Measurements from ENCODE around the gene ALX4. TPM values are rescaled to one million over a fixed set of nuclear protein-coding genes. Genes with fewer than 3 reads are reported as not detected.

ALX4 gene
- polyA plus RNA-seq, 2 donors, result under 0.01 TPM; not detected in 1

DNA sequence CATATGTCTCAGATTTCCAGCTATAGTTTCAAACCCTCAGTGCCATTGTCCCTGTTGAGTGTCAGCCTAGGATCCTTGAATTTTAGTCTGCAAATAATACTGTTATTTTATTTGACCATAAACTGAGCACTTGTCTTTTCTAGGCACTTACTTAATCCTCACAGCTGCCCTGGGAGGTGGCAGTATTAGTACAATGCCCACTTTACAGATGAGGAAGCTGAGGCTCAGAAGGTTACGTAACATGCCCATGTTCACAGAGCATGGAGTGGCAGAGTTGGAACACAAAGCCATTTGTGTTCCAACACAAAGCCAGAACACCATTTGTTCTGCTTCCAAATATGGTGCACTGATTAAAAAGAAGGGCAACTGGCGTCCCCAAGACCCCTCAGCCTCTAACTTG, 38.2 kb upstream of the ALX4 start:
- no peaks in the 10 kb centered on the region for H3K9me3 ChIP-seq (ENCODE audit: control insufficient read depth in 2 of 2, insufficient read depth in 1 of 2, low read depth in 1 of 2, low read length in 1 of 2)
- no peaks in the 10 kb centered on the region for H3K27me3 ChIP-seq (ENCODE audit: control insufficient read depth in 1 of 2, insufficient read depth in 2 of 2, low read length in 2 of 2)
- no peaks in the 10 kb centered on the region for H3K36me3 ChIP-seq (ENCODE audit: control insufficient read depth in 2 of 2, insufficient read depth in 2 of 2, low read length in 1 of 2)
- H3K27ac ChIP-seq (ENCODE audit: low read depth in 2 of 2, low read length in 1 of 2), result no peak overlapping the region
- no peak overlapping the region for H3K4me3 ChIP-seq (ENCODE audit: low read depth in 1 of 2, low read length in 2 of 2)
- WGBS, 2 donors, result 49 to 73% methylated on average over 2 of the region's 2 CpGs
- no peaks in the 10 kb centered on the region for H3K4me1 ChIP-seq (ENCODE audit: control insufficient read depth in 2 of 2, insufficient read depth in 2 of 2, low read length in 1 of 2)

DNA sequence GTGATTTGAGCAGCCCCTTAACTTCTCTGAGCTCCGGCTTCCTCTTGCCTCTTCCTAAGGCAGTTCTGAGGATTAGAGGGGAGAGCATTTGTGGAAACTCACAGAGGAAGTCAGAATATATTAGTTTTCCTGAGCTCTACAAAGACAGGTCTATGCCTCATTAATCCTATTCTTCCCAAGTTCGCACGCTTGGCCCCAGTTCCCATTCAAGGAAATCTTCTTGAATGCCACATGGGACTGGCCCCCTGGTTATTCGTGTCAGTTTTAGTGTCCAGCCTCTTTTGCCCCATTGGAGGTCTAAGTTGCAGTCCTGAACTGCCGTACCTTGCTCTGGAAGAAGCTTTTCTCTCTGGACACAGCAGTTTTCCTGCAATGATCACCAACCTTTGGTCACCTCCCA, 37.6 kb upstream of the ALX4 start:
- Histone ChIP-seq H3K9me3 (ENCODE audit: control insufficient read depth in 2 of 2, insufficient read depth in 1 of 2, low read depth in 1 of 2, low read length in 1 of 2) (no peaks in the 10 kb centered on the region), H3K4me3 (ENCODE audit: low read depth in 1 of 2, low read length in 2 of 2) (no peak overlapping the region), H3K27ac (ENCODE audit: low read depth in 2 of 2, low read length in 1 of 2) (no peak overlapping the region), H3K4me1 (ENCODE audit: control insufficient read depth in 2 of 2, insufficient read depth in 2 of 2, low read length in 1 of 2) (no peaks in the 10 kb centered on the region), H3K36me3 (ENCODE audit: control insufficient read depth in 2 of 2, insufficient read depth in 2 of 2, low read length in 1 of 2) (no peaks in the 10 kb centered on the region), H3K27me3 (ENCODE audit: control insufficient read depth in 1 of 2, insufficient read depth in 2 of 2, low read length in 2 of 2) (no peaks in the 10 kb centered on the region)
- WGBS, 2 donors, result 81 to 87% methylated on average over 5 of the region's 5 CpGs

DNA sequence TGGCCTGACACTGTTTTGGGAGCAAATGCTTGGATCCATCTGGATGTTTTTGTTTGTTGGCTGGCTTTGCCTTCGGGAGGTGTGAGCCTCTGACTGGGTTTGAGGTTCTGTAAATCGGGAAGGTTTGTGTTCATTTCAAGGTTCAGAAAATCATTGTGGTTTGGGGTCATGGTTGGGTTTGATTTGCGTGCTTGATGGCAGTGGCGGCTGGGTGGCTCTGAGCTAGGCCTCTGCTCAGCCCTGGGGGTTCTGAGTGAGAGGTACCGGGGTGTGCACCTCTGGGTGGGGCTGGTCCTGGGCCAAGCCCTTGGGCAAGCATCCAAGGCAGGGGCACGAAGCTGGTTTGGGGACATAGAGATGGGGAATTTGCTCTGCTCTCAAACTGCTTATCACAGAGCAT, 37.0 kb upstream of the ALX4 start:
- Histone ChIP-seq H3K27me3 (ENCODE audit: control insufficient read depth in 1 of 2, insufficient read depth in 2 of 2, low read length in 2 of 2) (no peaks in the 10 kb centered on the region), H3K36me3 (ENCODE audit: control insufficient read depth in 2 of 2, insufficient read depth in 2 of 2, low read length in 1 of 2) (no peaks in the 10 kb centered on the region), H3K4me3 (ENCODE audit: low read depth in 1 of 2, low read length in 2 of 2) (no peak overlapping the region), H3K9me3 (ENCODE audit: control insufficient read depth in 2 of 2, insufficient read depth in 1 of 2, low read depth in 1 of 2, low read length in 1 of 2) (no peaks in the 10 kb centered on the region), H3K4me1 (ENCODE audit: control insufficient read depth in 2 of 2, insufficient read depth in 2 of 2, low read length in 1 of 2) (no peaks in the 10 kb centered on the region), H3K27ac (ENCODE audit: low read depth in 2 of 2, low read length in 1 of 2) (no peak overlapping the region)
- WGBS, 2 donors, result 66 to 67% methylated on average over 6 of the region's 6 CpGs

- H3K4me1 ChIP-seq (ENCODE audit: control insufficient read depth in 2 of 2, insufficient read depth in 2 of 2, low read length in 1 of 2), result no peaks in the 10 kb centered on the region
- no peaks in the 10 kb centered on the region for H3K9me3 ChIP-seq (ENCODE audit: control insufficient read depth in 2 of 2, insufficient read depth in 1 of 2, low read depth in 1 of 2, low read length in 1 of 2)
- no peaks in the 10 kb centered on the region for H3K27me3 ChIP-seq (ENCODE audit: control insufficient read depth in 1 of 2, insufficient read depth in 2 of 2, low read length in 2 of 2)
- H3K27ac ChIP-seq (ENCODE audit: low read depth in 2 of 2, low read length in 1 of 2), result no peak overlapping the region
- no peaks in the 10 kb centered on the region for H3K36me3 ChIP-seq (ENCODE audit: control insufficient read depth in 2 of 2, insufficient read depth in 2 of 2, low read length in 1 of 2)
- H3K4me3 ChIP-seq (ENCODE audit: low read depth in 1 of 2, low read length in 2 of 2), result no peak overlapping the region
- WGBS, 2 donors, result 83 to 88% methylated on average over 3 of the region's 3 CpGs
Measured at GRCh38 chr11:44345781-44346180, 35.8 kb upstream of the ALX4 start.

- Histone ChIP-seq H3K9me3 (ENCODE audit: control insufficient read depth in 2 of 2, insufficient read depth in 1 of 2, low read depth in 1 of 2, low read length in 1 of 2) (no peaks in the 10 kb centered on the region), H3K4me1 (ENCODE audit: control insufficient read depth in 2 of 2, insufficient read depth in 2 of 2, low read length in 1 of 2) (no peaks in the 10 kb centered on the region), H3K36me3 (ENCODE audit: control insufficient read depth in 2 of 2, insufficient read depth in 2 of 2, low read length in 1 of 2) (no peaks in the 10 kb centered on the region), H3K4me3 (ENCODE audit: low read depth in 1 of 2, low read length in 2 of 2) (no peak overlapping the region), H3K27me3 (ENCODE audit: control insufficient read depth in 1 of 2, insufficient read depth in 2 of 2, low read length in 2 of 2) (no peaks in the 10 kb centered on the region), H3K27ac (ENCODE audit: low read depth in 2 of 2, low read length in 1 of 2) (no peak overlapping the region)
- WGBS, 2 donors, result 54 to 66% methylated on average over 5 of the region's 5 CpGs
Measured at GRCh38 chr11:44344921-44345320, 35.0 kb upstream of the ALX4 start.

DNA sequence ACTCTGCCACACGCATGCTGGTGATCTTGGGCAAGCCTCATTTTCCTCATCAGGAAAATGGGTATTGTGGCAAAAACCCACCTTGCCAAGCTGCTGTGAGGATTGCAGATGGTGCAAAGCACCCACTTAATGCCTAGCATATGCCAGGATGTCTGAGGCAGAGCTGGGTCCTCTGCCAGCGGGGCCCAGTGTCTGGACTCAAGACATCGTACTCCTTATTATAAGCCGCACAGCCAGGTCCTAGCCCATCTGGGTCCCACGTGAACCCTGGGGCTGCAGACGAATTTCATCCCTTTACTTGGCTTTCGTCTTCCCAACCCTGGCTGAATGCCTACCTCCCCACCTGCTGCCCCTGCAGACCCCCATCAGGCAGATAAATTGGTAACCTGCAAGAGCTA, 34.5 kb upstream of the ALX4 start:
- Histone ChIP-seq H3K27ac (ENCODE audit: low read depth in 2 of 2, low read length in 1 of 2) (no peak overlapping the region), H3K4me1 (ENCODE audit: control insufficient read depth in 2 of 2, insufficient read depth in 2 of 2, low read length in 1 of 2) (no peaks in the 10 kb centered on the region), H3K9me3 (ENCODE audit: control insufficient read depth in 2 of 2, insufficient read depth in 1 of 2, low read depth in 1 of 2, low read length in 1 of 2) (no peaks in the 10 kb centered on the region), H3K4me3 (ENCODE audit: low read depth in 1 of 2, low read length in 2 of 2) (no peak overlapping the region), H3K27me3 (ENCODE audit: control insufficient read depth in 1 of 2, insufficient read depth in 2 of 2, low read length in 2 of 2) (no peaks in the 10 kb centered on the region), H3K36me3 (ENCODE audit: control insufficient read depth in 2 of 2, insufficient read depth in 2 of 2, low read length in 1 of 2) (no peaks in the 10 kb centered on the region)
- 82 to 88% methylated on average over 7 of the region's 7 CpGs for WGBS, 2 donors

- WGBS, 2 donors, result 85 to 88% methylated on average over 5 of the region's 5 CpGs
- Histone ChIP-seq H3K27me3 (ENCODE audit: control insufficient read depth in 1 of 2, insufficient read depth in 2 of 2, low read length in 2 of 2) (no peaks in the 10 kb centered on the region), H3K36me3 (ENCODE audit: control insufficient read depth in 2 of 2, insufficient read depth in 2 of 2, low read length in 1 of 2) (no peaks in the 10 kb centered on the region), H3K27ac (ENCODE audit: low read depth in 2 of 2, low read length in 1 of 2) (no peak overlapping the region), H3K4me1 (ENCODE audit: control insufficient read depth in 2 of 2, insufficient read depth in 2 of 2, low read length in 1 of 2) (no peaks in the 10 kb centered on the region), H3K9me3 (ENCODE audit: control insufficient read depth in 2 of 2, insufficient read depth in 1 of 2, low read depth in 1 of 2, low read length in 1 of 2) (no peaks in the 10 kb centered on the region), H3K4me3 (ENCODE audit: low read depth in 1 of 2, low read length in 2 of 2) (no peak overlapping the region)
Measured at GRCh38 chr11:44343778-44344422, 34.0 kb upstream of the ALX4 start.

GRCh38 chr11:44342616-44343015, 32.7 kb upstream of the ALX4 start:
- 83% methylated on average over 4 of the region's 4 CpGs for WGBS, 2 donors
- no peaks in the 10 kb centered on the region for H3K4me1 ChIP-seq (ENCODE audit: control insufficient read depth in 2 of 2, insufficient read depth in 2 of 2, low read length in 1 of 2)

GRCh38 chr11:44340656-44341055, 30.7 kb upstream of the ALX4 start:
- Histone ChIP-seq H3K4me3 (ENCODE audit: low read depth in 1 of 2, low read length in 2 of 2) (no peak overlapping the region), H3K27me3 (ENCODE audit: control insufficient read depth in 1 of 2, insufficient read depth in 2 of 2, low read length in 2 of 2) (no peaks in the 10 kb centered on the region), H3K27ac (ENCODE audit: low read depth in 2 of 2, low read length in 1 of 2) (no peak overlapping the region), H3K4me1 (ENCODE audit: control insufficient read depth in 2 of 2, insufficient read depth in 2 of 2, low read length in 1 of 2) (no peaks in the 10 kb centered on the region), H3K9me3 (ENCODE audit: control insufficient read depth in 2 of 2, insufficient read depth in 1 of 2, low read depth in 1 of 2, low read length in 1 of 2) (no peaks in the 10 kb centered on the region), H3K36me3 (ENCODE audit: control insufficient read depth in 2 of 2, insufficient read depth in 2 of 2, low read length in 1 of 2) (no peaks in the 10 kb centered on the region)
- WGBS, 2 donors, result 84 to 93% methylated on average over 5 of the region's 5 CpGs

More at GRCh38 chr11:44342616-44343015, 32.7 kb upstream of the ALX4 start:
- H3K27me3 ChIP-seq (ENCODE audit: control insufficient read depth in 1 of 2, insufficient read depth in 2 of 2, low read length in 2 of 2), result no peaks in the 10 kb centered on the region
- H3K36me3 ChIP-seq (ENCODE audit: control insufficient read depth in 2 of 2, insufficient read depth in 2 of 2, low read length in 1 of 2), result no peaks in the 10 kb centered on the region
- H3K27ac ChIP-seq (ENCODE audit: low read depth in 2 of 2, low read length in 1 of 2), result no peak overlapping the region
- H3K4me3 ChIP-seq (ENCODE audit: low read depth in 1 of 2, low read length in 2 of 2), result no peak overlapping the region
- H3K9me3 ChIP-seq (ENCODE audit: control insufficient read depth in 2 of 2, insufficient read depth in 1 of 2, low read depth in 1 of 2, low read length in 1 of 2), result no peaks in the 10 kb centered on the region

DNA sequence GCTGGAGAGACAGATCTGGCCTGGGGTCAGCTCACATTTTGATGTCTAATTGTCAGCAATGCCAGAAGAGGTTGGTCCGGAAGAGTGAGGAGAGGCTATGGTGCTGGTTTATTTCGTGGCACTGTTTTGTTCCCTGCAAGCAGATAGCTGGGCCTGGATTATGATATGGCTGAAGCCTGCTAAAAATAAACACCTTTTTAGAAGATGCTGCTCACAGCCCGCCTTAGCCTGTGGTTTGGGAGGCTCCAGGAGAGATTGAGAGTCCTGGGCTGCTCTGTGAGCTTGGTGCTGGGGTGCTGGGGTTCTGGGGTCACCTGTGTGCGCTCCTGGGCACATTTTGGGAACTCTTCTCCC, 29.6 kb upstream of the ALX4 start:
- WGBS, 2 donors, result 77 to 84% methylated on average over 4 of the region's 4 CpGs
- Histone ChIP-seq H3K27me3 (ENCODE audit: control insufficient read depth in 1 of 2, insufficient read depth in 2 of 2, low read length in 2 of 2) (peaks cover 0 to 3% of the 10 kb centered on the region in 2 donors), H3K4me3 (ENCODE audit: low read depth in 1 of 2, low read length in 2 of 2) (no peak overlapping the region), H3K27ac (ENCODE audit: low read depth in 2 of 2, low read length in 1 of 2) (no peak overlapping the region), H3K4me1 (ENCODE audit: control insufficient read depth in 2 of 2, insufficient read depth in 2 of 2, low read length in 1 of 2) (no peaks in the 10 kb centered on the region), H3K9me3 (ENCODE audit: control insufficient read depth in 2 of 2, insufficient read depth in 1 of 2, low read depth in 1 of 2, low read length in 1 of 2) (no peaks in the 10 kb centered on the region), H3K36me3 (ENCODE audit: control insufficient read depth in 2 of 2, insufficient read depth in 2 of 2, low read length in 1 of 2) (no peaks in the 10 kb centered on the region)
